ENCODE data around the gene WDR74.

The WDR74 gene

DNA sequence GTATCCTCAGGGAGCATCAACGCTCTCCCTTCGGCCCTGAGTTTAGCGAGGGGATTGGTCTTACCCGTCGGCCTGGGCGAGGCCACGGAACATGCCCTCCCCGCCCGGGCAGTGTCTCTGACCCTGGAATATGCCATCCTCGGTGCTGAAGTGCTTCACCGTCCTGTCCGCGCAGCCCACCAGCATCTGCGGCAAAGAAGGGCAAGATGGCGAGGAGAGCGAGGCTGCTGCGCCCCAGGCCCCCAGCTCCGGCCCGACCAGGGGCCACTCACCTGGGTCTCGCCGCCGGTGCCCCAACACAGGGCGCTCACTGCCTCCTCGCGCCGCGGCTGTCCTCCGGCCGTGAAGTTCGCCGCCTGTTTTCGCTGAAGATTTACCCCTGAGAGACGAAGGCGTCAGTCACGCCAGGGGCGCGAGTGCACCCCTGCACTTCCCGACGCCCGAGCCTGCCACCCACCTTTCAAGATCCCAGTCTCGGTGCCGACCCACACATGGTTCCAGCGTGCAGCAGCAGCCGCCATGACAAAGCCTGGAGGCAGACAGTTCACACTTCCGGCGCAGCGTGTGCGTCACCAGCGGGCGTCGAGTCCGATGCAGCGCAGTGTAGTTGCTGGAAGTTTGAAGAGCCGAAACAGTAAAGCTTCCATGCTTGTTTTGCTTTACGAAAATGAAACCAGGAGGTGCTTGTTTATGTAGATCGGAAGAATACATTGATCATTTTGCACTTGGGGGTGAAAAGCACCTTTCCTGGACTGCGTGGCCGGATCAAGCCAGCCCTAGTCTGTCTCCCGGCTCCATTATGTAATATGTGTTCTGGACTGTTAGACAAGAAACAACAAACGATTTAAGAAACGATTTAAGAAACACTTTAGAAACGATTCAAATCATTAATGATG is at the start of gene WDR74:
Gene WDR74, minus strand, starts transcription at position 541 of the 896 bp plus-strand sequence. Its CDS starts 20 bp downstream, at position 521.
- peak; percentile 86 for DNase-seq (ENCODE audit: low read depth, low spot score)
- H3K4me1 ChIP-seq (ENCODE audit: insufficient read depth, insufficient read length), result peaks cover 7% of the 10 kb centered on the region
- H3K9me3 ChIP-seq (ENCODE audit: insufficient read depth, low read length), result no peaks in the 10 kb centered on the region
- H3K4me3 ChIP-seq (ENCODE audit: insufficient read length, low read depth), result peak within 1 kb of the TSS; percentile 98
- H3K9ac ChIP-seq (ENCODE audit: insufficient read length, low read depth), result peak within 1 kb of the TSS; percentile 99
- TF ChIP-seq YY1 (IDR thresholded peaks at IDR 0.05; ENCODE audit: insufficient read depth, insufficient read length) (peak; percentile 93), SUZ12 (IDR thresholded peaks at IDR 0.05; ENCODE audit: extremely low read depth, insufficient read depth, insufficient read length) (no peak), ZNF274 (IDR thresholded peaks at IDR 0.05; ENCODE audit: low read depth, low read length) (no peak)
- H3K27me3 ChIP-seq (ENCODE audit: insufficient read depth, insufficient read length), result no peaks in the 10 kb centered on the region
- peaks cover 43% of the 10 kb centered on the region for H3K36me3 ChIP-seq (ENCODE audit: insufficient read depth, insufficient read length, low read length)

DNA sequence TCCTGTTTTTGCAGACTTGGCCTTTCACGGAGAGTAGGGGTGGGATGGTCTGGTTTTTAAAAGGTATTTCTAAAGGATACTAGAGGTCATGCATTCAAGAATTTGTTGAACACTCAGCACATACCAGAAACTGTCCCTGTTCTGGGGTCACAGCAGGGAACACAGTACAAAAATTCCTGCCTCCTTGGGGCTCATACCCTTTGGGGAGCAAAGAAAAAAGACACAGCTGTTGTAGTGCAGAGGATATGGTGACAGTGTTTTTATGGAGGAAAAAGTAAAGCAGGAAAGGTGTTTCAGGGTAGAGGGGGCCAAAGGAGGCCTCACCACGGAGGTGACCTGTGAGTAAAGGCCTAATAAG is 49.7 kb upstream of the WDR74 start:
- no peak overlapping the region for H3K9ac ChIP-seq (ENCODE audit: insufficient read length, low read depth)
- H3K4me1 ChIP-seq (ENCODE audit: insufficient read depth, insufficient read length), result peaks cover 16% of the 10 kb centered on the region
- H3K36me3 ChIP-seq (ENCODE audit: insufficient read depth, insufficient read length, low read length), result peaks cover 62% of the 10 kb centered on the region
- DNase-seq (ENCODE audit: low read depth, low spot score), result no peak
- no peak overlapping the region for H3K4me3 ChIP-seq (ENCODE audit: insufficient read length, low read depth)
- TF ChIP-seq ZNF274 (IDR thresholded peaks at IDR 0.05; ENCODE audit: low read depth, low read length) (no peak), SUZ12 (IDR thresholded peaks at IDR 0.05; ENCODE audit: extremely low read depth, insufficient read depth, insufficient read length) (no peak), YY1 (IDR thresholded peaks at IDR 0.05; ENCODE audit: insufficient read depth, insufficient read length) (no peak)
- no peaks in the 10 kb centered on the region for H3K9me3 ChIP-seq (ENCODE audit: insufficient read depth, low read length)
- H3K27me3 ChIP-seq (ENCODE audit: insufficient read depth, insufficient read length), result no peaks in the 10 kb centered on the region

DNA sequence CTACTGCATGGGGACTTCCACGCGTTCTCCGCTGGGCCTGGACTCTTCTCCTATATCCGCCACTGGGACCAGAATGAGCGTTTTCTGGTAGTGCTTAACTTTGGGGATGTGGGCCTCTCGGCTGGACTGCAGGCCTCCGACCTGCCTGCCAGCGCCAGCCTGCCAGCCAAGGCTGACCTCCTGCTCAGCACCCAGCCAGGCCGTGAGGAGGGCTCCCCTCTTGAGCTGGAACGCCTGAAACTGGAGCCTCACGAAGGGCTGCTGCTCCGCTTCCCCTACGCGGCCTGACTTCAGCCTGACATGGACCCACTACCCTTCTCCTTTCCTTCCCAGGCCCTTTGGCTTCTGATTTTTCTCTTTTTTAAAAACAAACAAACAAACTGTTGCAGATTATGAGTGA is 49.0 kb upstream of the WDR74 start:
- TF ChIP-seq YY1 (IDR thresholded peaks at IDR 0.05; ENCODE audit: insufficient read depth, insufficient read length), result no peak
- TF ChIP-seq SUZ12 (IDR thresholded peaks at IDR 0.05; ENCODE audit: extremely low read depth, insufficient read depth, insufficient read length), result no peak
- no peak for TF ChIP-seq ZNF274 (IDR thresholded peaks at IDR 0.05; ENCODE audit: low read depth, low read length)
- Histone ChIP-seq H3K27me3 (ENCODE audit: insufficient read depth, insufficient read length) (no peaks in the 10 kb centered on the region), H3K9me3 (ENCODE audit: insufficient read depth, low read length) (no peaks in the 10 kb centered on the region), H3K4me1 (ENCODE audit: insufficient read depth, insufficient read length) (peaks cover 16% of the 10 kb centered on the region), H3K4me3 (ENCODE audit: insufficient read length, low read depth) (no peak overlapping the region), H3K9ac (ENCODE audit: insufficient read length, low read depth) (peak overlapping the region; percentile 26), H3K36me3 (ENCODE audit: insufficient read depth, insufficient read length, low read length) (peaks cover 69% of the 10 kb centered on the region)
- no peak for DNase-seq (ENCODE audit: low read depth, low spot score)

DNA sequence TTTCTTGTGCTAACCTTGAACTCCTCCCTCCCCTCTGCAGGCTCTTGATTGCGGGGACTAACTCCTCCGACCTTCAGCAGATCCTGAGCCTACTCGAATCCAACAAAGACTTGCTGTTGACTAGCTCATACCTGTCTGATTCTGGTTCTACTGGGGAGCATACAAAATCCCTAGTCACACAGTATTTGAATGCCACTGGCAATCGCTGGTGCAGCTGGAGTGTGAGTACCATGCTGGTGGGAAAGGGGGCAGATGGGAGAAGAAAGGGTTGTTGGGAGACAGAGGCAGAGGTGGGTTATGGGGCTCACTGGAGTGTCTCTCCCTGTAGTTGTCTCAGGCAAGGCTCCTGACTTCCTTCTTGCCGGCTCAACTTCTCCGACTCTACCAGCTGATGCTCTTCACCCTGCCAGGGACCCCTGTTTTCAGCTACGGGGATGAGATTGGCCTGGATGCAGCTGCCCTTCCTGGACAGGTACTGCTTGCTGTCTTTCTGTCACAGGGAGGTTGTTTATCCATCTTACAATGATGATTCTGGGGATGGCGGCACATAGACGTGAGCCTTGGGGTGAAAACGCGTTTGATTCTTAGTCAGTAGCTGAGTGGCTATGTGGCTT is 45.9 kb upstream of the WDR74 start:
- peak overlapping the region; percentile 5 for H3K4me3 ChIP-seq (ENCODE audit: insufficient read length, low read depth)
- H3K36me3 ChIP-seq (ENCODE audit: insufficient read depth, insufficient read length, low read length), result peaks cover 91% of the 10 kb centered on the region
- no peak for DNase-seq (ENCODE audit: low read depth, low spot score)
- H3K4me1 ChIP-seq (ENCODE audit: insufficient read depth, insufficient read length), result peaks cover 17% of the 10 kb centered on the region
- H3K9me3 ChIP-seq (ENCODE audit: insufficient read depth, low read length), result no peaks in the 10 kb centered on the region
- no peak for TF ChIP-seq ZNF274 (IDR thresholded peaks at IDR 0.05; ENCODE audit: low read depth, low read length)
- peak overlapping the region; percentile 23 for H3K9ac ChIP-seq (ENCODE audit: insufficient read length, low read depth)
- no peaks in the 10 kb centered on the region for H3K27me3 ChIP-seq (ENCODE audit: insufficient read depth, insufficient read length)

DNA sequence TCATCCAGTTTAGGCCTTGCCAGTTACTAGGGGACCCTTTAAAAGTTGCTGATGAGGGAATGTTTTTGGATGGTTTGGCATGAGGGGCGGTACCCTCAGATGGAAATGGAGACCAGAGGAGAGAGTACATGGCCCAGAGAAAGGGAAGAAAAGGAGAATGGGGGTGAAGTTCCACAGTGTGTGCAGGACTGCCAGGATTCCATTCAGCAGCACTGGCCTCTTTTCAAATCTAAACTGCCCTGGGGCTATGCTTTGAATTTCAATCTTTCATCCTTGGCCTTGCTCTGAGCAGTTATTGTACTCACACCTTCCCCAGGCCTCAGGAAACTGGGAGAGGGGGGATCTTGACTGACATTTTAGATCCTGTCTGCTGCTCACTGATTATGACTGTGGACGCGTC is 44.3 kb upstream of the WDR74 start:
- no peak for TF ChIP-seq SUZ12 (IDR thresholded peaks at IDR 0.05; ENCODE audit: extremely low read depth, insufficient read depth, insufficient read length)
- TF ChIP-seq ZNF274 (IDR thresholded peaks at IDR 0.05; ENCODE audit: low read depth, low read length), result no peak
- TF ChIP-seq YY1 (IDR thresholded peaks at IDR 0.05; ENCODE audit: insufficient read depth, insufficient read length), result no peak
- H3K9ac ChIP-seq (ENCODE audit: insufficient read length, low read depth), result peak overlapping the region; percentile 95
- H3K4me3 ChIP-seq (ENCODE audit: insufficient read length, low read depth), result peak overlapping the region; percentile 99
- no peak for DNase-seq (ENCODE audit: low read depth, low spot score)
- H3K36me3 ChIP-seq (ENCODE audit: insufficient read depth, insufficient read length, low read length), result peaks cover 90% of the 10 kb centered on the region
- no peaks in the 10 kb centered on the region for H3K9me3 ChIP-seq (ENCODE audit: insufficient read depth, low read length)
- H3K27me3 ChIP-seq (ENCODE audit: insufficient read depth, insufficient read length), result no peaks in the 10 kb centered on the region
- H3K4me1 ChIP-seq (ENCODE audit: insufficient read depth, insufficient read length), result peaks cover 17% of the 10 kb centered on the region

DNA sequence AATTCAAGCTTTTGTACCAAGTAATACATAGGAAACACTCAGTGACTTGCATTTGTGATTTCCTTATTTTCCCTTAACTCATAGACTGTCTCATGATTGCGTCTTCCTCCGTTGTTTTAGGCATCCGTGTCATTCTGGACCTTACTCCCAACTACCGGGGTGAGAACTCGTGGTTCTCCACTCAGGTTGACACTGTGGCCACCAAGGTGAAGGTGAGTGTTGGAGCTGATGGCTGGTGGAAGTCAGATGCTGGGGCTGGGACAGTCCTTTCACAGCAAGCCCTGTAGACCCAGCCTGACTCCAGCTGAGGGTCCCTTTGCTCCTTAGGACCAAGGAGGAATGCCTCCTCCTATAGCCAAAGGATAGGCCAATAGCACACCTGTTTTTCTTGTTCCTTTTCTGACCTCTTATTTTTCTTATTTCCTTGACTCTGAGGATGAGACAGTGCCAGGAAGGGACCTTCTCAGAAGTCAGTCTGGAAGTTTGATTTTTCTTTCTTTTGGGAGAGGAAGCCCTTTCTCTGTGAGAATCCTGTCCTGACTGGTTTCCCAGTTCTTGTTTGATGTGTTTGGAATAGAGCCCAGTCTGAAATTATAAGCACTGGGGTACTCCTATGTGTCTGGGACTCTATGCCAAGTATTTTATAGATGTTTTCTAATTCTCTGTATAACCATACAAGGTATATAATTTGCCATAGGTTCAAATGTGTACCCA is 43.6 kb upstream of the WDR74 start:
- TF ChIP-seq SUZ12 (IDR thresholded peaks at IDR 0.05; ENCODE audit: extremely low read depth, insufficient read depth, insufficient read length) (no peak), YY1 (IDR thresholded peaks at IDR 0.05; ENCODE audit: insufficient read depth, insufficient read length) (no peak), ZNF274 (IDR thresholded peaks at IDR 0.05; ENCODE audit: low read depth, low read length) (no peak)
- Histone ChIP-seq H3K36me3 (ENCODE audit: insufficient read depth, insufficient read length, low read length) (peaks cover 87% of the 10 kb centered on the region), H3K4me1 (ENCODE audit: insufficient read depth, insufficient read length) (peaks cover 17% of the 10 kb centered on the region), H3K4me3 (ENCODE audit: insufficient read length, low read depth) (peak overlapping the region; percentile 99), H3K9ac (ENCODE audit: insufficient read length, low read depth) (peak overlapping the region; percentile 95), H3K27me3 (ENCODE audit: insufficient read depth, insufficient read length) (no peaks in the 10 kb centered on the region), H3K9me3 (ENCODE audit: insufficient read depth, low read length) (no peaks in the 10 kb centered on the region)
- DNase-seq (ENCODE audit: low read depth, low spot score), result no peak

DNA sequence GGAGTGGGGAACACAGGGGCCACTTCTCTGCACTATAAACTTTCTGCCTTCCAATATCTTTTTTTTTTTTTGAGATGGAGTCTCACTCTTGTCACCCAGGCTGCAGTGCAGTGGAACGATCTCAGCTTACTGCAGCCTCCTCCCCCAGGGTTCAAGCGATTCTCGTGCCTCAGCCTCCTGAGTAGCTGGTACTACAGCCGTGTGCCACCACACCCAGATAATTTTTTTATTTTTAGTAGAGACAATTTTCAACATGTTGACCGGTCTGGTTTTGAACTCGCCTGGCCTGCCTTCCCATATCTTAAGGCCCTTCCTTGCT is 43.0 kb upstream of the WDR74 start:
- Histone ChIP-seq H3K27me3 (ENCODE audit: insufficient read depth, insufficient read length) (no peaks in the 10 kb centered on the region), H3K9ac (ENCODE audit: insufficient read length, low read depth) (peak overlapping the region; percentile 95), H3K4me3 (ENCODE audit: insufficient read length, low read depth) (peak overlapping the region; percentile 99), H3K9me3 (ENCODE audit: insufficient read depth, low read length) (no peaks in the 10 kb centered on the region), H3K36me3 (ENCODE audit: insufficient read depth, insufficient read length, low read length) (peaks cover 87% of the 10 kb centered on the region), H3K4me1 (ENCODE audit: insufficient read depth, insufficient read length) (peaks cover 19% of the 10 kb centered on the region)
- DNase-seq (ENCODE audit: low read depth, low spot score), result no peak
- TF ChIP-seq SUZ12 (IDR thresholded peaks at IDR 0.05; ENCODE audit: extremely low read depth, insufficient read depth, insufficient read length), result no peak
- no peak for TF ChIP-seq ZNF274 (IDR thresholded peaks at IDR 0.05; ENCODE audit: low read depth, low read length)
- TF ChIP-seq YY1 (IDR thresholded peaks at IDR 0.05; ENCODE audit: insufficient read depth, insufficient read length), result no peak
